Measurements from ENCODE around the gene GATA2.
A peak's percentile ranks its signal among the peaks of the same experiment; 100 is the strongest.

The GATA2 gene

GRCh38 chr3:128488991-128489673, 3.9 kb downstream of the GATA2 start:
- H3K4me3 Mint-ChIP-seq, result peak overlapping the region; percentile 88
- H3K36me3 Mint-ChIP-seq (ENCODE audit: low read depth), result peaks cover 6% of the 10 kb centered on the region
- no peaks in the 10 kb centered on the region for H3K9me3 Mint-ChIP-seq
- peak overlapping the region in 1 of 3 experiments; percentile 54 for H3K27ac Mint-ChIP-seq
- H3K4me1 Mint-ChIP-seq, result peaks cover 31% of the 10 kb centered on the region
- TF ChIP-seq CTCF (IDR thresholded peaks at IDR 0.05; ENCODE audit: unreplicated experiment in 3 of 3), result no peak
- peaks cover 98% of the 10 kb centered on the region for H3K27me3 Mint-ChIP-seq (ENCODE audit: low read depth)

GRCh38 chr3:128488636-128488990, 4.4 kb downstream of the GATA2 start:
- Mint-ChIP-seq H3K27me3 (ENCODE audit: low read depth) (peaks cover 98% of the 10 kb centered on the region), H3K4me1 (peaks cover 34% of the 10 kb centered on the region), H3K36me3 (ENCODE audit: low read depth) (peaks cover 6% of the 10 kb centered on the region), H3K27ac (no peak overlapping the region), H3K4me3 (peak overlapping the region; percentile 79 to 82 (median 82)), H3K9me3 (no peaks in the 10 kb centered on the region)
- TF ChIP-seq CTCF (IDR thresholded peaks at IDR 0.05; ENCODE audit: unreplicated experiment in 3 of 3), result no peak

GRCh38 chr3:128487813-128488635, 5.0 kb downstream of the GATA2 start:
- Mint-ChIP-seq H3K27ac (peak overlapping the region in 2 of 3 experiments; percentile 55 to 67), H3K27me3 (ENCODE audit: low read depth) (peaks cover 98% of the 10 kb centered on the region), H3K4me3 (peak overlapping the region; percentile 85 to 95 (median 94)), H3K4me1 (peaks cover 40% of the 10 kb centered on the region), H3K9me3 (no peaks in the 10 kb centered on the region), H3K36me3 (ENCODE audit: low read depth) (peaks cover 10% of the 10 kb centered on the region)
- no peak for TF ChIP-seq CTCF (IDR thresholded peaks at IDR 0.05; ENCODE audit: unreplicated experiment in 3 of 3)

- no peak for TF ChIP-seq CTCF (IDR thresholded peaks at IDR 0.05; ENCODE audit: unreplicated experiment in 3 of 3)
- Mint-ChIP-seq H3K36me3 (ENCODE audit: low read depth) (peaks cover 11% of the 10 kb centered on the region), H3K27me3 (ENCODE audit: low read depth) (peaks cover 98% of the 10 kb centered on the region), H3K4me3 (peak overlapping the region; percentile 85 to 95 (median 94)), H3K9me3 (no peaks in the 10 kb centered on the region), H3K27ac (peak overlapping the region in 2 of 3 experiments; percentile 49 to 50), H3K4me1 (peaks cover 44% of the 10 kb centered on the region)
These were observed 5.5 kb downstream of the GATA2 start for GRCh38 chr3:128487538-128487812.

- Mint-ChIP-seq H3K4me3 (peak overlapping the region; percentile 85 to 95 (median 94)), H3K4me1 (peaks cover 48% of the 10 kb centered on the region), H3K27me3 (ENCODE audit: low read depth) (peaks cover 98% of the 10 kb centered on the region), H3K27ac (peak overlapping the region in 2 of 3 experiments; percentile 49 to 50), H3K36me3 (ENCODE audit: low read depth) (peaks cover 11% of the 10 kb centered on the region), H3K9me3 (no peaks in the 10 kb centered on the region)
- TF ChIP-seq CTCF (IDR thresholded peaks at IDR 0.05; ENCODE audit: unreplicated experiment in 3 of 3), result no peak
These were observed 6.1 kb downstream of the GATA2 start for GRCh38 chr3:128486681-128487537.

Data from nephron (organoid).